ENCODE data around the gene C16orf74.

GRCh38 chr16:85681255-85681654, 69.6 kb downstream of the C16orf74 start:
- TF ChIP-seq CTCF (IDR thresholded peaks at IDR 0.05) (no peak), POLR2A (IDR thresholded peaks at IDR 0.05) (no peak)
